OCI-LY7 (cell line): ENCODE results near the gene TTBK1. TPM values are rescaled to one million over a fixed set of nuclear protein-coding genes. Genes with fewer than 3 reads are reported as not detected.

Source experiments
- BruUV-seq: library from RNA; stranded (reverse); fragments of 400-500 nt; replicated peaks from 2 replicates; lab custom pipeline; 2021; lab: Mats Ljungman, UMichigan
- CTCF ChIA-PET: fragments of 300-600 bp; sonication (Branson Sonifier 250); formaldehyde crosslinking; loops from one replicate; lab custom pipeline; 2022; ENCODE audit warnings: antibody characterized with exemption; ENCODE audit not compliant: unreplicated experiment; lab: Charles Lee
- POLR2A ChIA-PET: fragments of 300-600 bp; sonication (Branson Sonifier 250); formaldehyde crosslinking; loops from one replicate; lab custom pipeline; 2022; ENCODE audit warnings: antibody characterized with exemption; lab: Charles Lee
- DNase-seq: peaks from one replicate; pipeline ENCODE4 v3.0.0-alpha.2; 2015; ENCODE audit warnings: low spot score
- H2AFZ ChIP-seq: fragments of 200-600 bp; sonication (generic), shearing (Covaris generic); 2 replicates; pipeline ENCODE4 v1.6.1; 2014; ENCODE audit warnings: mild to moderate bottlenecking, antibody characterized with exemption, low read length, moderate library complexity
- H3K27ac ChIP-seq: fragments of 200-600 bp; sonication (generic); 2 replicates; pipeline ENCODE4 v1.5.1; 2014; ENCODE audit warnings: mixed run types, low read depth, mild to moderate bottlenecking, moderate library complexity, low read length, inconsistent platforms; ENCODE audit not compliant: poor library complexity, severe bottlenecking
- H3K36me3 ChIP-seq: fragments of 200-600 bp; sonication (generic); 2 replicates; pipeline ENCODE4 v1.6.1; 2014; ENCODE audit warnings: mild to moderate bottlenecking, antibody characterized with exemption, low read length, moderate library complexity, mixed read lengths; ENCODE audit not compliant: insufficient read depth
- H3K4me1 ChIP-seq: fragments of 200-600 bp; sonication (generic); 2 replicates; pipeline ENCODE4 v1.5.1; 2014; ENCODE audit warnings: mild to moderate bottlenecking, low read length; ENCODE audit not compliant: insufficient read depth, poor library complexity, severe bottlenecking
- H3K4me2 ChIP-seq: fragments of 200-600 bp; sonication (generic); 2 replicates; pipeline ENCODE4 v1.6.1; 2014; ENCODE audit warnings: mild to moderate bottlenecking, low read length
- H3K4me3 ChIP-seq: fragments of 200-600 bp; sonication (generic); 2 replicates; pipeline ENCODE4 v1.5.1; 2014; ENCODE audit warnings: mild to moderate bottlenecking, low read depth, low read length; ENCODE audit not compliant: poor library complexity, severe bottlenecking
- H3K79me2 ChIP-seq: fragments of 200-600 bp; sonication (generic); 2 replicates; pipeline ENCODE4 v1.6.1; 2016; ENCODE audit warnings: low read depth, mild to moderate bottlenecking, low read length, moderate library complexity, mixed read lengths; ENCODE audit not compliant: insufficient read depth
- H3K9me2 ChIP-seq: fragments of 200-600 bp; sonication (generic); 2 replicates; pipeline ENCODE4 v1.6.1; 2016; ENCODE audit warnings: mild to moderate bottlenecking, low read length, mixed read lengths; ENCODE audit not compliant: insufficient read depth
- H3K9me3 ChIP-seq: fragments of 200-600 bp; sonication (generic); 2 replicates; pipeline ENCODE4 v1.6.1; 2014; ENCODE audit warnings: mild to moderate bottlenecking, mixed run types, low read length, mixed read lengths
- H4K20me1 ChIP-seq: fragments of 200-600 bp; sonication (generic); 2 replicates; pipeline ENCODE4 v1.6.1; 2014; ENCODE audit warnings: mild to moderate bottlenecking, antibody characterized with exemption, low read length, moderate library complexity, mixed read lengths; ENCODE audit not compliant: insufficient read depth
- EZH2phosphoT487 ChIP-seq: fragments of 200-600 bp; sonication (generic); IDR thresholded peaks from 2 replicates; pipeline ENCODE4 v1.6.1; 2018; ENCODE audit warnings: low read depth, borderline replicate concordance, mild to moderate bottlenecking, mixed run types, antibody characterized with exemption, low read length, moderate library complexity, mixed read lengths
- intact Hi-C: fragments of 100-400 bp; cut with micrococcal nuclease; formaldehyde crosslinking; loops from one replicate; pipeline ENCODE4 v1.10.0; 2022; ENCODE audit not compliant: unreplicated experiment
- total RNA-seq, 2 experiments: library from RNA; depleted of rRNA in 1 of 2; stranded (reverse); fragments of >200 nt in 1 of 2; shearing (Covaris generic) in 1 of 2; gene quantifications; 2 replicates each; pipeline ENCODE4 v1.2.3, GENCODE V29; 2014 to 2022
- TF ChIP-seq, protein P1 (sequence below): fragments of 200-600 bp; sonication (generic); conservative IDR thresholded peaks from 2 replicates; pipeline ENCODE4 v1.5.1; 2014; ENCODE audit warnings: mild to moderate bottlenecking, antibody characterized with exemption, low read length, moderate library complexity, mixed read lengths

The TTBK1 gene
- total RNA-seq, 2 experiments from 2014 or later: 0.35 to 1.7 TPM

DNA sequence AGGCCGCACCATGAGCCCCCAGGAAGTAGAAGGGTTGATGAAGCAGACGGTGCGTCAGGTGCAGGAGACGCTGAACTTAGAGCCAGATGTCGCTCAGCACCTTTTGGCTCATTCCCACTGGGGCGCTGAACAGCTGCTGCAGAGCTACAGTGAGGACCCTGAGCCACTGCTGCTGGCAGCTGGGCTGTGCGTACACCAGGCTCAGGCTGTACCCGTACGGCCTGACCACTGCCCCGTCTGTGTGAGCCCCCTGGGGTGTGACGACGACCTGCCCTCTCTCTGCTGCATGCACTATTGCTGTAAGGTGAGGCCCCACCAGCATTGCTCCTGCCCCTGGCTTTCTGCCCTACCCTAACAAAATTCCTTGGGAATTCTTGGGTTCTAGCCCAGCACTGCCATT, 27.1 kb upstream of the TTBK1 start:
- H3K4me1 ChIP-seq: no peaks in the 10 kb centered on the region
- no peak overlapping the region for H3K4me2 ChIP-seq
- H3K9me2 ChIP-seq: no peaks in the 10 kb centered on the region
- no peak overlapping the region for H3K27ac ChIP-seq
- DNase-seq: no peak
- no peaks in the 10 kb centered on the region for H4K20me1 ChIP-seq
- TF ChIP-seq, protein P1, sequence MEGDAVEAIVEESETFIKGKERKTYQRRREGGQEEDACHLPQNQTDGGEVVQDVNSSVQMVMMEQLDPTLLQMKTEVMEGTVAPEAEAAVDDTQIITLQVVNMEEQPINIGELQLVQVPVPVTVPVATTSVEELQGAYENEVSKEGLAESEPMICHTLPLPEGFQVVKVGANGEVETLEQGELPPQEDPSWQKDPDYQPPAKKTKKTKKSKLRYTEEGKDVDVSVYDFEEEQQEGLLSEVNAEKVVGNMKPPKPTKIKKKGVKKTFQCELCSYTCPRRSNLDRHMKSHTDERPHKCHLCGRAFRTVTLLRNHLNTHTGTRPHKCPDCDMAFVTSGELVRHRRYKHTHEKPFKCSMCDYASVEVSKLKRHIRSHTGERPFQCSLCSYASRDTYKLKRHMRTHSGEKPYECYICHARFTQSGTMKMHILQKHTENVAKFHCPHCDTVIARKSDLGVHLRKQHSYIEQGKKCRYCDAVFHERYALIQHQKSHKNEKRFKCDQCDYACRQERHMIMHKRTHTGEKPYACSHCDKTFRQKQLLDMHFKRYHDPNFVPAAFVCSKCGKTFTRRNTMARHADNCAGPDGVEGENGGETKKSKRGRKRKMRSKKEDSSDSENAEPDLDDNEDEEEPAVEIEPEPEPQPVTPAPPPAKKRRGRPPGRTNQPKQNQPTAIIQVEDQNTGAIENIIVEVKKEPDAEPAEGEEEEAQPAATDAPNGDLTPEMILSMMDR: no peak
- TF ChIP-seq EZH2phosphoT487: no peak
- H3K36me3 ChIP-seq: peaks cover 6% of the 10 kb centered on the region; the same call in 1 of the 2 replicates
- no peak overlapping the region for H3K4me3 ChIP-seq
- no peaks in the 10 kb centered on the region for H3K79me2 ChIP-seq
- POLR2A ChIA-PET: interaction anchor here (0.5 kb wide), 1 partner anchor 175 kb away, joined by 5 read pairs; no protein-coding TSS in a partner anchor
- intact Hi-C loops: no loop called here
- CTCF ChIA-PET: no interaction called here
- no peak overlapping the region for H2AFZ ChIP-seq
- no peaks in the 10 kb centered on the region for H3K9me3 ChIP-seq
- BruUV-seq: no TSS peak

DNA sequence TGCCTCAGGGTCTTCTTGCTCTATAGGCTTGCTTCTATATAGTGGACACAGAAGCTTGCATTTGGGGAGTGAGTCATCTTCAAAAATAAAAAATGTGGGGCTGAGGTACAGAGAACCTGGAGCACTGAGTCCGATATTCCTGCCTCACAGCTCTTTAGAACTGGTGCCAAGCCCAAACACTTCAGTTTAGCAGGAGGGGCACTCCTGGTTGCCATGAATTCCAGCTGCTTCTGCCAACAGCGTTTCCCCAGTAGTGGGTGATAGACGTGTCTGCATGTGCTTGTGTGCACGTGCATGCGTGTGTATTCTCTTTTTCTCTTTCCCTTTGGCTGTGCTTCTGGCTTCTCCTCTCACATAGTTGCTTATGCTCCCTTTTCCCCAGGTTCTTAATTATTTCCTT, 25.9 kb upstream of the TTBK1 start:
- no TSS peak for BruUV-seq
- TF ChIP-seq EZH2phosphoT487: no peak
- TF ChIP-seq, protein P1: no peak
- CTCF ChIA-PET: no interaction called here
- H3K4me1 ChIP-seq: peaks cover 6% of the 10 kb centered on the region
- no peak overlapping the region for H3K4me2 ChIP-seq
- no peak overlapping the region for H2AFZ ChIP-seq
- H3K27ac ChIP-seq: no peak overlapping the region
- H4K20me1 ChIP-seq: no peaks in the 10 kb centered on the region
- DNase-seq: no peak
- H3K4me3 ChIP-seq: no peak overlapping the region
- no peaks in the 10 kb centered on the region for H3K9me3 ChIP-seq
- peaks cover 9% of the 10 kb centered on the region; the same call in 1 of the 2 replicates for H3K36me3 ChIP-seq
- no peaks in the 10 kb centered on the region for H3K79me2 ChIP-seq
- intact Hi-C loops: no loop called here
- no peaks in the 10 kb centered on the region for H3K9me2 ChIP-seq
- POLR2A ChIA-PET: no interaction called here

DNA sequence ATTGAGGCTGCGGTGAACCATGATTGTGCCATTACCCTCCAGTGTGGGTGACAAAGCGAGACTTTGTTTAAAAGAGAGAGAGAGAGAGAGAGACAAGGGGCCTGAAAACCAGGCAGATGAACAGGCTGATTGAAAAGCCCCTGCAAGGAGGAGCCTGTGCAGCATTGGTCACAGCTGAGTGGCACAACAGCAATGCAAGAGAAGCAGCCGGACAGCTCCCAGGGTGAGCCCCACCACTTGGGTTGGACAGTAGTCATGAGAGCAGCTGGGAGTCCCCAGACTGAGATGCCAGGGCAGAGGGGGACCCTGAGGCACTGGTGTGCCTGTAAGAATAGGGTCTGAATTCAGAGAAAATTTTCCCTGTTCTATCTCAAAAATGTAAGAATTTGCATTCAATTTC, 24.2 kb upstream of the TTBK1 start:
- BruUV-seq: no TSS peak
- Histone ChIP-seq H3K9me2 (no peaks in the 10 kb centered on the region), H2AFZ (no peak overlapping the region), H3K4me3 (no peak overlapping the region), H3K79me2 (no peaks in the 10 kb centered on the region), H4K20me1 (no peaks in the 10 kb centered on the region), H3K36me3 (peaks cover 20% of the 10 kb centered on the region; the same call in 1 of the 2 replicates), H3K4me1 (peaks cover 23% of the 10 kb centered on the region), H3K9me3 (no peaks in the 10 kb centered on the region), H3K27ac (no peak overlapping the region), H3K4me2 (no peak overlapping the region)
- no peak for TF ChIP-seq EZH2phosphoT487
- TF ChIP-seq, protein P1: no peak
- ChIA-PET POLR2A (interaction anchor here (0.5 kb wide), 1 partner anchor 28 kb away, joined by 3 read pairs; no protein-coding TSS in a partner anchor), CTCF (no interaction called here)
- intact Hi-C loops: no loop called here
- DNase-seq: no peak
